Measurements from ENCODE around the gene PHF11.
"Not testable (repeated sequence)": the region's sequence is repeated elsewhere in the genome, so short reads cannot be mapped to it uniquely, and the experiment has no call there.

The PHF11 gene

GRCh38 chr13:49546561-49546960 is 50.8 kb downstream of the PHF11 start:
- DNase-seq (ENCODE audit: low read depth in 2 of 2), result no peak

GRCh38 chr13:49549289-49549688 is 53.5 kb downstream of the PHF11 start:
- no peak for DNase-seq (ENCODE audit: low read depth in 2 of 2)

GRCh38 chr13:49550942-49551644 is 55.3 kb downstream of the PHF11 start:
- no peak for DNase-seq (ENCODE audit: low read depth in 2 of 2)

GRCh38 chr13:49553888-49554287 is 58.1 kb downstream of the PHF11 start:
- no peak for DNase-seq (ENCODE audit: low read depth in 2 of 2)

- DNase-seq (ENCODE audit: low read depth in 2 of 2), result no peak
Observed at GRCh38 chr13:49554387-49554786, 58.6 kb downstream of the PHF11 start.

GRCh38 chr13:49559006-49559405 is 63.3 kb downstream of the PHF11 start:
- DNase-seq (ENCODE audit: low read depth in 2 of 2), result no peak

- DNase-seq (ENCODE audit: low read depth in 2 of 2), result no peak
Observed at GRCh38 chr13:49560270-49561061, 64.7 kb downstream of the PHF11 start.

GRCh38 chr13:49561062-49561410 is 65.3 kb downstream of the PHF11 start:
- DNase-seq (ENCODE audit: low read depth in 2 of 2), result no peak

GRCh38 chr13:49563516-49563915 is 67.8 kb downstream of the PHF11 start:
- DNase-seq (ENCODE audit: low read depth in 2 of 2), result no peak

GRCh38 chr13:49565461-49565860 is 69.7 kb downstream of the PHF11 start:
- DNase-seq (ENCODE audit: low read depth in 2 of 2), result not testable (repeated sequence)

GRCh38 chr13:49566461-49566860 is 70.7 kb downstream of the PHF11 start:
- no peak for DNase-seq (ENCODE audit: low read depth in 2 of 2)

GRCh38 chr13:49567491-49567890 is 71.7 kb downstream of the PHF11 start:
- no peak for DNase-seq (ENCODE audit: low read depth in 2 of 2)

GRCh38 chr13:49569993-49570689 is 74.4 kb downstream of the PHF11 start:
- DNase-seq (ENCODE audit: low read depth in 2 of 2), result no peak

- DNase-seq (ENCODE audit: low read depth in 2 of 2), result no peak
Observed at GRCh38 chr13:49571299-49572240, 75.8 kb downstream of the PHF11 start.

All from stimulated activated CD8-positive, alpha-beta memory T cell treated with anti-CD3 and anti-CD28 coated beads, Interleukin-15, amount 100 ng/mL, for 4 hours (primary cell).